ENCODE measurements around the gene ATP11B.
A peak's percentile ranks its signal among the peaks of the same experiment; 100 is the strongest.

Gene ATP11B

GRCh38 chr3:182910936-182911781 lies 117.9 kb downstream of the ATP11B start:
- no peak for DNase-seq (ENCODE audit: low read depth, low spot score)

GRCh38 chr3:182911782-182912111 lies 118.4 kb downstream of the ATP11B start:
- DNase-seq (ENCODE audit: low read depth, low spot score) = peak; percentile 69

GRCh38 chr3:182912474-182912873 lies 119.2 kb downstream of the ATP11B start:
- no peak for DNase-seq (ENCODE audit: low read depth, low spot score)

GRCh38 chr3:182913889-182914288 lies 120.6 kb downstream of the ATP11B start:
- no peak for DNase-seq (ENCODE audit: low read depth, low spot score)

GRCh38 chr3:182914341-182914740 lies 121.0 kb downstream of the ATP11B start:
- DNase-seq (ENCODE audit: low read depth, low spot score) = no peak

- no peak for DNase-seq (ENCODE audit: low read depth, low spot score)
These were observed 123.8 kb downstream of the ATP11B start for GRCh38 chr3:182917134-182917533.

- no peak for DNase-seq (ENCODE audit: low read depth, low spot score)
These were observed 126.6 kb downstream of the ATP11B start for GRCh38 chr3:182919866-182920357.

- peak; percentile 74 for DNase-seq (ENCODE audit: low read depth, low spot score)
These were observed 127.3 kb downstream of the ATP11B start for GRCh38 chr3:182920515-182921084.

GRCh38 chr3:182921665-182922355 lies 128.5 kb downstream of the ATP11B start:
- no peak for DNase-seq (ENCODE audit: low read depth, low spot score)

- DNase-seq (ENCODE audit: low read depth, low spot score) = no peak
These were observed 132.1 kb downstream of the ATP11B start for GRCh38 chr3:182925330-182925943.

- no peak for DNase-seq (ENCODE audit: low read depth, low spot score)
These were observed 132.6 kb downstream of the ATP11B start for GRCh38 chr3:182925944-182926337.

GRCh38 chr3:182935803-182936202 lies 142.5 kb downstream of the ATP11B start:
- no peak for DNase-seq (ENCODE audit: low read depth, low spot score)

- DNase-seq (ENCODE audit: low read depth, low spot score) = no peak
These were observed 143.1 kb downstream of the ATP11B start for GRCh38 chr3:182936239-182936917.

- DNase-seq (ENCODE audit: low read depth, low spot score) = no peak
These were observed 143.6 kb downstream of the ATP11B start for GRCh38 chr3:182936918-182937285.

GRCh38 chr3:182937293-182938051 lies 144.2 kb downstream of the ATP11B start:
- no peak for DNase-seq (ENCODE audit: low read depth, low spot score)

GRCh38 chr3:182940266-182940808 lies 147.0 kb downstream of the ATP11B start:
- DNase-seq (ENCODE audit: low read depth, low spot score) = no peak

- no peak for DNase-seq (ENCODE audit: low read depth, low spot score)
These were observed 148.4 kb downstream of the ATP11B start for GRCh38 chr3:182941719-182942118.

GRCh38 chr3:182947888-182948287 lies 154.6 kb downstream of the ATP11B start:
- DNase-seq (ENCODE audit: low read depth, low spot score) = no peak

- no peak for DNase-seq (ENCODE audit: low read depth, low spot score)
These were observed 155.0 kb downstream of the ATP11B start for GRCh38 chr3:182948305-182948704.

GRCh38 chr3:182949688-182950087 lies 156.4 kb downstream of the ATP11B start:
- DNase-seq (ENCODE audit: low read depth, low spot score) = no peak

Data from ELF-1 (cell line).